Pancreas (tissue), 10 donors: Measurements from ENCODE around the gene CASZ1. TPM values are rescaled to one million over a fixed set of nuclear protein-coding genes. Genes with fewer than 3 reads are reported as not detected.
A peak's percentile ranks its signal among the peaks of the same experiment; 100 is the strongest.

Source experiments
- ATAC-seq, 4 donors: fragments of 200-7000 bp; cut with Tn5 transposase; one replicate each; pipeline versions ENCODE4 v1.8.0 to v1.9.1; 2020; ENCODE audit warnings: mild to moderate bottlenecking in 4 of 4, moderate library complexity in 4 of 4
- DNase-seq, 6 donors: peaks; one replicate each; pipeline ENCODE4 v3.0.0-alpha.2; 2020
- FAIRE-seq: peaks from 2 replicates; lab custom pipeline; 2012; peaks lifted over from hg19 to GRCh38; lab: Jason Lieb, UNC
- H3K27ac ChIP-seq, 4 donors: fragments of 200-600 bp; sonication (generic); 1 replicate in 3 of 4; 2 replicates in 1 of 4; pipeline versions ENCODE4 v1.5.0 to v1.8.0; 2020
- H3K27me3 ChIP-seq, 4 donors: fragments of 200-600 bp; one replicate each; pipeline ENCODE4 v1.8.0; 2021
- H3K36me3 ChIP-seq, 3 donors: fragments of 200-600 bp; sonication (generic) in 1 of 3; one replicate each; pipeline versions ENCODE4 v1.5.0 to v1.8.0; 2020 to 2021
- H3K4me1 ChIP-seq, 3 donors: fragments of 200-600 bp; one replicate each; pipeline ENCODE4 v1.8.0; 2021
- H3K4me3 ChIP-seq, 4 donors: fragments of 200-600 bp; sonication (generic) in 2 of 4; one replicate each; pipeline versions ENCODE4 v1.5.0 to v1.8.0; 2020 to 2021
- H3K9me3 ChIP-seq, 4 donors: fragments of 200-600 bp; one replicate each; pipeline ENCODE4 v1.8.0; 2021
- WGBS, 2 donors: extraction: QIAGEN DNeasy Blood & Tissue Kit; methylation state at CpG; one replicate each; pipeline ENCODE4 v1.1.7; 2013; 5-methylcytosine and 5-hydroxymethylcytosine counted together
- intact Hi-C, 3 donors: fragments of 100-400 bp; cut with DNase I; formaldehyde crosslinking; loops; one replicate each; pipeline versions ENCODE4 v1.11.1 to v1.14.2; 2022
- polyA plus RNA-seq, 2 donors: library from polyadenylated mRNA; stranded (reverse); fragments of 200-250 nt; gene quantifications; one replicate each; pipeline ENCODE4 v1.2.3, GENCODE V29; 2013
- total RNA-seq, 6 donors: library from RNA; stranded (reverse); fragmentation: NEBNext Ultra II Directional in 4 of 6; extraction: Animal tissue kit (Norgen Biotek cat#: 25700) in 4 of 6; gene quantifications; one replicate each; pipeline versions ENCODE4 v1.2.1 to v1.2.4, GENCODE V29; 2021 to 2023
- TF ChIP-seq, protein P1 (sequence below), 4 donors: fragments of 200-600 bp; sonication (generic) in 3 of 4; IDR thresholded peaks; one replicate each; pipeline versions ENCODE4 v1.5.0 to v1.8.0; 2021; ENCODE audit warnings: antibody characterized with exemption in 4 of 4
- donor health status: healthy with polysubstance abuse.
- donor health status: DM: no; HTN: no; CAD: no; lungs with moderate emphysema.
- donor health status: DM: no; HTN: no; CAD: no.
- donor health status: control.
- donor health status: control.
- donor health status: Bipolar disorder and iron deficiency.
- donor health status: DM: yes; HTN: yes; CAD: no.
- donor health status: DM: no; HTN: no; CAD: no.
- donor health status: DM: no; HTN: no; CAD: no.
- donor health status: DM: yes; HTN: yes; CAD: no.

Gene CASZ1
- total and polyA plus RNA-seq, 8 donors: 6.7 to 18.9 (median 13.8) TPM

DNA sequence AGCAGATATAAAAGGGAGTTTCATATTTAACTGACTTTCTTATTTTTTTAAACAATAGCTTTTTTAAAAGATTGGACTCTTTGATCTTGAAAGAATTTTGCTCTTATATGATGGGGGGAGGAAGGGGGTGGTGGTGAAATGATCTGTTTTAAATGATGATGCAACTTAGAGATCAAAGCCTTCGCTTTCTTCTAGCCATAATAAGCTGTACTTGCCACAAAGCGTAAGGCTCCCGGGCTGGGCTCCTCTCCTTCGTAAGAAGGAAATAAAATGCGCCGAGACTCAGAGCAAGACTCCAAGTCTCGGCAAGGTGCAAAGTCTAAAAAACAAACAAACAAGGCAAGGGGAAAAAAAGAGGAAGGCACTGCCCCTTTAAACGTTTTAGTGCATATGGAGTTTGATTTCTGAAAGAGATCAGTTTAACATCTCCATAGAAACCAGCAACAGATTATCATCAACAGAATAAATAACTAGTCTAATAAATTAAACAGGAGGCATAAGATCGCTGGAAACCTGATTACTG is 3.3 kb downstream of the CASZ1 start:
- DNase-seq: no peak
- FAIRE-seq: peak; percentile 84
- no peaks in the 10 kb centered on the region for H3K9me3 ChIP-seq
- H3K36me3 ChIP-seq: no peaks in the 10 kb centered on the region
- 4 to 6% methylated on average over 9 of the region's 9 CpGs for WGBS, 2 donors
- H3K4me3 ChIP-seq: peak overlapping the region; percentile 51 to 77 (median 60)
- H3K27ac ChIP-seq: peak overlapping the region in 1 of 4 donors; percentile 13
- H3K4me1 ChIP-seq: peaks cover 6 to 13% (median 7%) of the 10 kb centered on the region in 3 donors
- no peak for ATAC-seq
- TF ChIP-seq, protein P1, sequence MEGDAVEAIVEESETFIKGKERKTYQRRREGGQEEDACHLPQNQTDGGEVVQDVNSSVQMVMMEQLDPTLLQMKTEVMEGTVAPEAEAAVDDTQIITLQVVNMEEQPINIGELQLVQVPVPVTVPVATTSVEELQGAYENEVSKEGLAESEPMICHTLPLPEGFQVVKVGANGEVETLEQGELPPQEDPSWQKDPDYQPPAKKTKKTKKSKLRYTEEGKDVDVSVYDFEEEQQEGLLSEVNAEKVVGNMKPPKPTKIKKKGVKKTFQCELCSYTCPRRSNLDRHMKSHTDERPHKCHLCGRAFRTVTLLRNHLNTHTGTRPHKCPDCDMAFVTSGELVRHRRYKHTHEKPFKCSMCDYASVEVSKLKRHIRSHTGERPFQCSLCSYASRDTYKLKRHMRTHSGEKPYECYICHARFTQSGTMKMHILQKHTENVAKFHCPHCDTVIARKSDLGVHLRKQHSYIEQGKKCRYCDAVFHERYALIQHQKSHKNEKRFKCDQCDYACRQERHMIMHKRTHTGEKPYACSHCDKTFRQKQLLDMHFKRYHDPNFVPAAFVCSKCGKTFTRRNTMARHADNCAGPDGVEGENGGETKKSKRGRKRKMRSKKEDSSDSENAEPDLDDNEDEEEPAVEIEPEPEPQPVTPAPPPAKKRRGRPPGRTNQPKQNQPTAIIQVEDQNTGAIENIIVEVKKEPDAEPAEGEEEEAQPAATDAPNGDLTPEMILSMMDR (IDR thresholded peaks at IDR 0.05): no peak
- intact Hi-C loops: loop anchor here in 1 of 3 donors (10.0 kb wide), 1 partner anchor 278 kb away; no protein-coding TSS in a partner anchor
- H3K27me3 ChIP-seq: no peaks in the 10 kb centered on the region

GRCh38 chr1:10791105-10791951 is 5.1 kb downstream of the CASZ1 start:
- WGBS, 2 donors: 37 to 40% methylated on average over 8 of the region's 8 CpGs
- Histone ChIP-seq H3K27ac (peak overlapping the region in 3 of 4 donors; percentile 1 to 23 (median 17)), H3K4me1 (peaks cover 6 to 13% (median 7%) of the 10 kb centered on the region in 3 donors), H3K9me3 (no peaks in the 10 kb centered on the region), H3K27me3 (no peaks in the 10 kb centered on the region), H3K4me3 (no peak overlapping the region), H3K36me3 (no peaks in the 10 kb centered on the region)
- intact Hi-C loops: loop anchor here in 1 of 3 donors (10.0 kb wide), 1 partner anchor 277 kb away; no protein-coding TSS in a partner anchor
- ATAC-seq (no peak), DNase-seq (no peak), FAIRE-seq (no peak)
- TF ChIP-seq, protein P1 (IDR thresholded peaks at IDR 0.05): no peak

- no peak for FAIRE-seq
- no peaks in the 10 kb centered on the region for H3K36me3 ChIP-seq
- TF ChIP-seq, protein P1 (IDR thresholded peaks at IDR 0.05): no peak
- DNase-seq: peak in 1 of 6 donors; percentile 41
- H3K27me3 ChIP-seq: no peaks in the 10 kb centered on the region
- H3K27ac ChIP-seq: no peak overlapping the region
- 82 to 85% methylated on average over 26 to 27 of the region's 27 CpGs for WGBS, 2 donors
- no peak for ATAC-seq
- intact Hi-C loops: loop anchor here in 1 of 3 donors (10.0 kb wide), 2 partner anchors 105 to 275 kb away; no protein-coding TSS in a partner anchor
- peaks cover 6 to 13% (median 7%) of the 10 kb centered on the region in 3 donors for H3K4me1 ChIP-seq
- H3K9me3 ChIP-seq: no peaks in the 10 kb centered on the region
- no peak overlapping the region for H3K4me3 ChIP-seq
Observed at GRCh38 chr1:10789803-10790702, 6.4 kb downstream of the CASZ1 start.

DNA sequence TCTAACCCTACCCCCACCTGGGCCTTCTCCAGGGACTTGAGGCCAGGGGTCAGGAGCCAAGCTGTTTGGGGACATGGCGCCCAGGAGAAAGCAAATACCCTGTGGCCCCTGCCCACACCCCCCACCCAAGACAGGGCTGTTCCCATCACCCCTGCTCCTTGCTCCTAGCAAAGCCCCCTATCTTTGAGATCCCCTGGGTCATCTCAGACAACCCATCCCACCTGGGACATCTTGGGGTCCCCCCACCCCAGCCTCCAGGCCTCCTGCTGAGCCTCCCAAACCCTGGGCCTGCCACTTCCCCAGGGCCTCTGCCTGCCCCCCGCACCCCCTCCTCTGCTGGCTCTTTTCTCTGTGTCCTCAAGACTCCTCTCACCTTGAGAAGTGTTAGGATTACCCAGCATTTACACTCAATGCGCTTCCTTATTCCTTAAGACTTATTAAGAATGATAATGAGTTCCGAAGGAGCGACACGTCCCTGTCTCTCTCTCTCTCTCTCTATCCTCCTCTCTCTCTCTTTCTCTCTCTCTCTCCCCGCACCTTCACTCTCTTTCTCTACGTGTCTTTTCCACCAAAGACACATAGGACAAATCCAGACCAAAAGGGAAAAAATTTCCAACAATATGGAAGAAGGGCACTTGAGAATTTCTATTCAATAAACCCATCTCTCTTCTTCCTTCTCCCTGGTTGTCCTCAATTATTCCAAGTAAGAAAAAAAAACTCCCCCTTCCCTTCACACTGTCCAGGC is 7.2 kb downstream of the CASZ1 start:
- ATAC-seq (no peak), DNase-seq (peak in 1 of 6 donors; percentile 26), FAIRE-seq (no peak)
- H3K27ac ChIP-seq: peak overlapping the region in 1 of 4 donors; percentile 10
- H3K4me1 ChIP-seq: peaks cover 6 to 13% (median 7%) of the 10 kb centered on the region in 3 donors
- no peaks in the 10 kb centered on the region for H3K36me3 ChIP-seq
- H3K9me3 ChIP-seq: no peaks in the 10 kb centered on the region
- TF ChIP-seq, protein P1 (IDR thresholded peaks at IDR 0.05): no peak
- intact Hi-C loops: loop anchor here in 1 of 3 donors (10.0 kb wide), 1 partner anchor 104 kb away; no protein-coding TSS in a partner anchor
- H3K4me3 ChIP-seq: no peak overlapping the region
- 85 to 86% methylated on average over 7 to 8 of the region's 8 CpGs for WGBS, 2 donors
- no peaks in the 10 kb centered on the region for H3K27me3 ChIP-seq
